Measurements from ENCODE around the gene LARP4.
A peak's percentile ranks its signal among the peaks of the same experiment; 100 is the strongest.
"Not testable (repeated sequence)": the region's sequence is repeated elsewhere in the genome, so short reads cannot be mapped to it uniquely, and the experiment has no call there.

The LARP4 gene

GRCh38 chr12:50483488-50483887, 82.8 kb downstream of the LARP4 start:
- no peak for DNase-seq

- no peak for DNase-seq
These were observed 88.1 kb downstream of the LARP4 start for GRCh38 chr12:50488801-50489200.

DNA sequence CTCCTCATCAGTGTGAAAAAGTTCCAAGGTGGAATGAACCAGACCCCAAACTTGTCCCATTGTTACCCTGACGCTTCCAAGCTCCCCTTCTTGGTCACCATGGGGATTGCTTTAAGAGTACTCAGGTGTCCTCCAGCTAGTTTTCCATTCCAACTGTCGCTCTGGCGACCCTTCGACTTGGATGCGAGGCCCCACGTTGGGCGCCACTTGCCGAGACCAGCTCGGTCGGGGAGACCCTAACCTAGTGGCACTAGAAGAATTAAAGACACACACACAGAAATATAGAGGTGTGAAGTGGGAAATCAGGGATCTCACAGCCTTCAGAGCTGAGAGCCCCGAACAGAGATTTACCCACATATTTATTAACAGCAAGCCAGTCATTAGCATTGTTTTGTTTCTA, 97.4 kb downstream of the LARP4 start:
- not testable (repeated sequence) for DNase-seq

- DNase-seq: peak; percentile 97
These were observed 104.4 kb downstream of the LARP4 start, which contains the start of gene DIP2B for GRCh38 chr12:50504798-50505674. Gene DIP2B (plus strand): TSS chr12:50504985. CDS start chr12:50505141, 156 bp downstream.

GRCh38 chr12:50505675-50506530, 105.2 kb downstream of the LARP4 start:
- DNase-seq: no peak

DNA sequence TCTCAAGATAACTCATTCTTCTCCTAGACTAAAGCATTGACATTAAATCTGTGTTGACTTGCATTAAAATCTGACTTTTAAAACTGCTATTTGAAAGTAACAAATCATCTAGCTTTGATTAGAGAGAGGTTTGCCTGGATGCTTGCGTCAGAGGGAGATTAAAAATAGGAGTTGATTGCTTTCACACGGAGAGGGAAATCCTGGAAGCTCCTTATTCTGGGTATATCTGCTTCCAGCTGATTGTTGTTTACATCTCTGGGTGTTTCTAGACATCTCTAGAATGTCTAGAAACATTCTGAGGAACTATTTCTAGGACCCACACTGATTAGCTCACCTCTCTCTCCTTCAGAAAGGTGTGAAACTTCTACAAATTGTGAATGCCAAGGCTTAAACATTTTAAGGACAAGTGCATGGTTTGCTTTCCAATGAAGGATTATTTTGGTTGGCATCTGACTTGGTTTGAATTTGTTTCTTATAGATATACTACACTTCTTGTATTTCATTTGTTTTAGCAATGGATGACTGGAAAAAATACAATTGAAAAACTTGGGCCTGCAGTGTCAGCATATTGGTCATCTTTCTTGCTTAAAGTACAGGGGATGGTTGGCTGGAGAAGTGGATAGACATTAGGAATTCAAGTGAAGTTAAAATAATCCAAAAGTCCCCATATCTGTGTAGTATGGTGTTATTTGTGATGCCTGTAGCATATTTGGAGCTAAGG, 106.2 kb downstream of the LARP4 start:
- no peak for DNase-seq

DNA sequence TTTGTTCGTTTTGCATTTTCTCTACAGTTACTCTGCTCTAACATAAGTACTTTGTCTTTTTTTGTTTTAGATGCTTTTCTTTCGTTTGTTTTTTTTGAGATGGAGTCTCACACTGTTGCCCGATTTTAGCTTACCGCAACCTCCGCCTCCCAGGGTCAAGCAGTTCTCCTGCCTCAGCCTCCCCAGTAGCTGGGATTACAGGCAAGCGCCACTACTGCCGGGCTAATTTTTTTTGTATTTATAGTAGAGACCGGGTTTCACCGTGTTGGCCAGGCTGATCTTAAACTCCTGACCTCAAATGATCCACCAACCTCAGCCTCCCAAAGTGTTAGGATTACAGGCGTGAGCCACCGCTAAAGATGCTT, 106.8 kb downstream of the LARP4 start:
- DNase-seq: no peak

GRCh38 chr12:50507930-50508329, 107.2 kb downstream of the LARP4 start:
- DNase-seq: no peak

- DNase-seq: no peak
These were observed 107.7 kb downstream of the LARP4 start for GRCh38 chr12:50508414-50508813.

- no peak for DNase-seq
These were observed 108.4 kb downstream of the LARP4 start for GRCh38 chr12:50508970-50509663.

DNA sequence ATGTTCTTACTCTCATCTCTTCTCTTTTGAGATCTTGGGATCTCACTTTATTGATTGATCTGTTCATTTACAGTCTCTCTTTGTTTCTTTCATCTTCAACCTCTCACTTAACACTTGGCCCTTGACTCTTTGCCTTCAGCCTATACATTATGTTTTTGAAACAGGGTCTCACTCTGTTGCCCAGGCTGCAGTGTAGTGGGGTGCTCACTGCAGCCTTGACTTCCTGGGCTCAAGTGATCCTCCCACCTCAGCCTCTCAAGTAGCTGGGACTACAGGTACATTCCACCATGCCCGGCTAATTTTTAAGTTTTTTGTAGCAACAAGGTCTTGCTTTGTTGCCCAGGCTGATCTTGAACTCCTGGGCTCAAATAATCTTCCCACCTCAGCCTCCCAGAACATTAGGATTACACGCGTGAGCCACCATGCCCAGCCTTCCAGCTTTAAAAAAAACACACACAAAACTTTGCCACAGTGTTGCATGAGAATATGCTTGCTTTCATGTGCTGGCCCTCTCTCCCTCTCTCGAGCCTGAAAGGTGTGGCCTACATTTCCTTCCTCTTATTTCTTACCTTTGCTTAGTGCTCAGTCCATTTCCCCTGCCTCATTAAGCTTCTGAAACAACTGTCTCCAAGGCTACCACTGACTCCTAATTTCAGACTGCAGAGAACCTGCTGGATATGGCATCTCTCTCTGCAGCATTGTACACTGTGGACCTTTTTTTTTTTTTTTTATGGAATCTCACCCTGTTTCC, 114.0 kb downstream of the LARP4 start:
- no peak for DNase-seq

DNA sequence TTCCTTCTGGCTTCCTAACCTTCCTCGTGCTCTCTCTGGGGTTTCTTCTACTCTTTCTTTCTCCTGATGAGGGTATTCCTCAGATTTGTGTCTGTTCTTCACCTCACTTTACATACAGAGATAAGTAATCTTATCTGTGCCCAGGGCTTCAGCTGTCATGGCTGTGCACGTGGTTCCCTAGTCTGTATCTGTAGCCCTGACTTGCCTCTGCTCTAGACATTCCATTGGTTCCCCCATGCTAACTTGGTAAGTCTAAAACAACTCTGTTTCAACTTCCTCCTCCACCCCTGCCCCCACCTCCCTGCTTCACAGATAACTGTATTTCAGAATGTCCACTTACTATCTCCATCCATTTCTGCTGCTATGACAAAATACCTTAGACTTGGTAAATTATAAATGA, 114.9 kb downstream of the LARP4 start:
- DNase-seq: no peak

- DNase-seq: no peak
These were observed 116.8 kb downstream of the LARP4 start for GRCh38 chr12:50517421-50518048.

- DNase-seq: no peak
These were observed 117.4 kb downstream of the LARP4 start for GRCh38 chr12:50518090-50518489.

GRCh38 chr12:50519353-50519752, 118.7 kb downstream of the LARP4 start:
- DNase-seq: no peak

- DNase-seq: no peak
These were observed 119.9 kb downstream of the LARP4 start for GRCh38 chr12:50520416-50521207.

GRCh38 chr12:50521781-50522180, 121.1 kb downstream of the LARP4 start:
- DNase-seq: not testable (repeated sequence)

DNA sequence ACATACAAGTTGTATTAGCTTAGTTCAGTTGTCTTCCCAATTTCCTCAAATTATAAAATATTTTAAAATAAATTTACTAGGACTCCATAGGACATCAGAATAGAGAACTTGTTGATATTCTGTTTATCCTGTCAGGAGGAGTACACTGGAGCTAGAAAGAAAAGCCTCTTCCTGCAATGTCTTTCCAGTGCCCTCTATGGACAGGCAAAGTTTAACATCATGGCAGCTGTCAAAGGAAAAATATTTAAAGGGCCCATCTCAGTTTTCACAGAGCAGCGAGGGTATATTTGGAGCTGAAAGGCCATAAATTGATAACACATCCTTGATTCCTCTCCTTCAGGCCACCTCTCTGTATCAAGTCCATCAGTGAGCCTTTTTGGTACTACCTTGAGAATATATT, 123.1 kb downstream of the LARP4 start:
- DNase-seq: no peak

GRCh38 chr12:50524621-50525020, 123.9 kb downstream of the LARP4 start:
- DNase-seq: no peak

GRCh38 chr12:50525422-50525821, 124.7 kb downstream of the LARP4 start:
- no peak for DNase-seq
